ENCODE measurements around the gene ACBD6. TPM values are rescaled to one million over a fixed set of nuclear protein-coding genes. Genes with fewer than 3 reads are reported as not detected.

The ACBD6 gene
- total RNA-seq, 1 donor from 2014 or later = 34.4 TPM

GRCh38 chr1:180497826-180498225 is 4.6 kb downstream of the ACBD6 start:
- intact Hi-C loops (cut with DNase I) = no loop called here
- no peak for TF ChIP-seq POLR2A (IDR thresholded peaks at IDR 0.05)
- TF ChIP-seq POLR2AphosphoS5 (IDR thresholded peaks at IDR 0.05; ENCODE audit: insufficient read depth in 1 of 2, low read depth in 1 of 2) = no peak
- TF ChIP-seq CTCF (IDR thresholded peaks at IDR 0.05) = no peak
- Histone ChIP-seq H3K9me3 (no peaks in the 10 kb centered on the region), H3K36me3 (no peaks in the 10 kb centered on the region), H3K4me3 (no peak overlapping the region), H3K27ac (no peak overlapping the region), H3K27me3 (no peaks in the 10 kb centered on the region), H3K4me1 (peaks cover 33% of the 10 kb centered on the region)
- no peak for DNase-seq (ENCODE audit: extremely low spot score in 2 of 2)

GRCh38 chr1:180494370-180494769 is 8.0 kb downstream of the ACBD6 start:
- intact Hi-C loops (cut with DNase I) = no loop called here
- TF ChIP-seq POLR2AphosphoS5 (IDR thresholded peaks at IDR 0.05; ENCODE audit: insufficient read depth in 1 of 2, low read depth in 1 of 2) (no peak), CTCF (IDR thresholded peaks at IDR 0.05) (no peak), POLR2A (IDR thresholded peaks at IDR 0.05) (no peak)
- H3K36me3 ChIP-seq = no peaks in the 10 kb centered on the region
- H3K4me3 ChIP-seq = no peak overlapping the region
- H3K27ac ChIP-seq = no peak overlapping the region
- peaks cover 6% of the 10 kb centered on the region for H3K4me1 ChIP-seq
- H3K9me3 ChIP-seq = no peaks in the 10 kb centered on the region
- no peaks in the 10 kb centered on the region for H3K27me3 ChIP-seq
- no peak for DNase-seq (ENCODE audit: extremely low spot score in 2 of 2)

GRCh38 chr1:180489976-180490375 is 12.4 kb downstream of the ACBD6 start:
- Histone ChIP-seq H3K4me1 (no peaks in the 10 kb centered on the region), H3K9me3 (no peaks in the 10 kb centered on the region), H3K4me3 (no peak overlapping the region), H3K27me3 (no peaks in the 10 kb centered on the region), H3K36me3 (peaks cover 0 to 3% of the 10 kb centered on the region in 2 donors), H3K27ac (no peak overlapping the region)
- TF ChIP-seq POLR2A (IDR thresholded peaks at IDR 0.05) (no peak), POLR2AphosphoS5 (IDR thresholded peaks at IDR 0.05; ENCODE audit: insufficient read depth in 1 of 2, low read depth in 1 of 2) (no peak), CTCF (IDR thresholded peaks at IDR 0.05) (no peak)
- no peak for DNase-seq (ENCODE audit: extremely low spot score in 2 of 2)
- intact Hi-C loops (cut with DNase I) = no loop called here

GRCh38 chr1:180489313-180489712 is 13.1 kb downstream of the ACBD6 start:
- H3K4me1 ChIP-seq = no peaks in the 10 kb centered on the region
- intact Hi-C loops (cut with DNase I) = no loop called here
- peaks cover 0 to 3% of the 10 kb centered on the region in 2 donors for H3K36me3 ChIP-seq
- DNase-seq (ENCODE audit: extremely low spot score in 2 of 2) = no peak
- H3K4me3 ChIP-seq = no peak overlapping the region
- H3K27me3 ChIP-seq = no peaks in the 10 kb centered on the region
- TF ChIP-seq POLR2A (IDR thresholded peaks at IDR 0.05) = no peak
- H3K9me3 ChIP-seq = no peaks in the 10 kb centered on the region
- H3K27ac ChIP-seq = no peak overlapping the region

- no peak for DNase-seq (ENCODE audit: extremely low spot score in 2 of 2)
- H3K4me1 ChIP-seq = no peaks in the 10 kb centered on the region
- TF ChIP-seq POLR2A (IDR thresholded peaks at IDR 0.05) (no peak), POLR2AphosphoS5 (IDR thresholded peaks at IDR 0.05; ENCODE audit: insufficient read depth in 1 of 2, low read depth in 1 of 2) (no peak), CTCF (IDR thresholded peaks at IDR 0.05) (no peak)
- intact Hi-C loops (cut with DNase I) = no loop called here
- H3K4me3 ChIP-seq = no peak overlapping the region
- peaks cover 0 to 3% of the 10 kb centered on the region in 2 donors for H3K36me3 ChIP-seq
- H3K27me3 ChIP-seq = no peaks in the 10 kb centered on the region
- no peak overlapping the region for H3K27ac ChIP-seq
- no peaks in the 10 kb centered on the region for H3K9me3 ChIP-seq
Measured at GRCh38 chr1:180488661-180489060, 13.7 kb downstream of the ACBD6 start.

- no peak overlapping the region for H3K4me3 ChIP-seq
- H3K4me1 ChIP-seq = no peaks in the 10 kb centered on the region
- intact Hi-C loops (cut with DNase I) = no loop called here
- H3K9me3 ChIP-seq = no peaks in the 10 kb centered on the region
- no peak overlapping the region for H3K27ac ChIP-seq
- H3K36me3 ChIP-seq = peaks cover 0 to 3% of the 10 kb centered on the region in 2 donors
- no peak for DNase-seq (ENCODE audit: extremely low spot score in 2 of 2)
- H3K27me3 ChIP-seq = no peaks in the 10 kb centered on the region
- TF ChIP-seq CTCF (IDR thresholded peaks at IDR 0.05) (no peak), POLR2AphosphoS5 (IDR thresholded peaks at IDR 0.05; ENCODE audit: insufficient read depth in 1 of 2, low read depth in 1 of 2) (no peak)
Measured at GRCh38 chr1:180486092-180486491, 16.3 kb downstream of the ACBD6 start.

All from vagina (tissue), 2 donors.